IPS-11a (cell line): ENCODE measurements around the gene TMBIM6.
"Not testable (repeated sequence)": the region's sequence is repeated elsewhere in the genome, so short reads cannot be mapped to it uniquely, and the experiment has no call there.

Source experiments
- H3K4me3 ChIP-seq: one replicate; pipeline ENCODE4 v1.5.1; 2013; ENCODE audit warnings: low read depth, low read length, control low read depth

The TMBIM6 gene

GRCh38 chr12:49728446-49728845, 12.9 kb upstream of the TMBIM6 start:
- H3K4me3 ChIP-seq, result no peak overlapping the region

- no peak overlapping the region for H3K4me3 ChIP-seq
Observed at GRCh38 chr12:49730050-49730449, 11.3 kb upstream of the TMBIM6 start.

GRCh38 chr12:49730568-49731101, 10.7 kb upstream of the TMBIM6 start:
- no peak overlapping the region for H3K4me3 ChIP-seq

GRCh38 chr12:49733219-49734017, 7.9 kb upstream of the TMBIM6 start:
- no peak overlapping the region for H3K4me3 ChIP-seq

- not testable (repeated sequence) for H3K4me3 ChIP-seq
Observed at GRCh38 chr12:49734900-49735299, 6.5 kb upstream of the TMBIM6 start.

- H3K4me3 ChIP-seq, result not testable (repeated sequence)
Observed at GRCh38 chr12:49738721-49739120, 2.6 kb upstream of the TMBIM6 start.

- H3K4me3 ChIP-seq, result not testable (repeated sequence)
Observed at GRCh38 chr12:49740277-49740676, 1.1 kb upstream of the TMBIM6 start.

- H3K4me3 ChIP-seq, result peak overlapping the region; percentile 100
Observed at GRCh38 chr12:49741882-49742620, 694 bp downstream of the TMBIM6 start.

- H3K4me3 ChIP-seq, result no peak overlapping the region
Observed at GRCh38 chr12:49744363-49744885, 3.1 kb downstream of the TMBIM6 start.

- H3K4me3 ChIP-seq, result no peak overlapping the region
Observed at GRCh38 chr12:49748306-49748705, 6.9 kb downstream of the TMBIM6 start.

GRCh38 chr12:49748800-49749199, 7.4 kb downstream of the TMBIM6 start:
- H3K4me3 ChIP-seq, result no peak overlapping the region

GRCh38 chr12:49750027-49750995, 9.0 kb downstream of the TMBIM6 start:
- no peak overlapping the region for H3K4me3 ChIP-seq

GRCh38 chr12:49750996-49751393, 9.6 kb downstream of the TMBIM6 start:
- H3K4me3 ChIP-seq, result no peak overlapping the region

- no peak overlapping the region for H3K4me3 ChIP-seq
Observed at GRCh38 chr12:49761677-49762467, 20.5 kb downstream of the TMBIM6 start.

- no peak overlapping the region for H3K4me3 ChIP-seq
Observed at GRCh38 chr12:49762468-49762847, 21.1 kb downstream of the TMBIM6 start.

- no peak overlapping the region for H3K4me3 ChIP-seq
Observed at GRCh38 chr12:49763006-49763591, 21.7 kb downstream of the TMBIM6 start.

- no peak overlapping the region for H3K4me3 ChIP-seq
Observed at GRCh38 chr12:49764126-49764525, 22.8 kb downstream of the TMBIM6 start.

GRCh38 chr12:49766115-49766455, 24.7 kb downstream of the TMBIM6 start:
- no peak overlapping the region for H3K4me3 ChIP-seq

GRCh38 chr12:49767333-49767732, 26.0 kb downstream of the TMBIM6 start:
- no peak overlapping the region for H3K4me3 ChIP-seq

GRCh38 chr12:49773102-49773501, 31.7 kb downstream of the TMBIM6 start:
- not testable (repeated sequence) for H3K4me3 ChIP-seq
